IMR-90 (cell line): ENCODE results near the gene ANKFY1. TPM values are rescaled to one million over a fixed set of nuclear protein-coding genes. Genes with fewer than 3 reads are reported as not detected.

Experiments used
- ATAC-seq: fragments of 200-7000 bp; cut with Tn5 transposase; 2 replicates; pipeline ENCODE4 v1.9.1; 2020; ENCODE audit warnings: low read depth, mild to moderate bottlenecking, moderate library complexity
- BruUV-seq: library from RNA; stranded (reverse); fragments of 400-500 nt; replicated peaks from 2 replicates; lab custom pipeline; 2021; lab: Mats Ljungman, UMichigan
- CTCF ChIA-PET: fragments of 300-600 bp; formaldehyde crosslinking; extraction: SDS; loops from one replicate; lab custom pipeline; 2021; ENCODE audit warnings: antibody characterized with exemption; lab: Yijun Ruan, JAX
- POLR2A ChIA-PET: fragments of 300-600 bp; sonication (Branson Sonifier 250); formaldehyde crosslinking; loops from one replicate; lab custom pipeline; 2022; ENCODE audit warnings: antibody characterized with exemption; ENCODE audit not compliant: unreplicated experiment; lab: Charles Lee
- DNase-seq: peaks from one replicate; pipeline ENCODE4 v3.0.0; 2013
- H2AFZ ChIP-seq: replicated peaks from 2 replicates; pipeline ENCODE3; 2013; ENCODE audit warnings: low read length, mild to moderate bottlenecking; ENCODE audit not compliant: poor library complexity
- H2AK5ac ChIP-seq: 2 replicates; pipeline ENCODE4 v1.6.1; 2013; ENCODE audit warnings: low read depth, low read length, inconsistent platforms
- H2AK9ac ChIP-seq: replicated peaks from 2 replicates; pipeline ENCODE3; 2013; ENCODE audit warnings: mild to moderate bottlenecking, low read depth, low read length, moderate library complexity; ENCODE audit not compliant: poor library complexity
- H2BK120ac ChIP-seq: 2 replicates; pipeline ENCODE4 v1.6.1; 2013; ENCODE audit warnings: low read depth, low read length, inconsistent platforms
- H2BK15ac ChIP-seq: 3 replicates; pipeline ENCODE4 v1.6.1; 2013; ENCODE audit warnings: low read depth, low read length, inconsistent platforms
- H2BK20ac ChIP-seq: 2 replicates; pipeline ENCODE4 v1.6.1; 2013; ENCODE audit warnings: low read depth, mild to moderate bottlenecking, inconsistent platforms, low read length, moderate library complexity
- H2BK5ac ChIP-seq: 2 replicates; pipeline ENCODE4 v1.6.1; 2013; ENCODE audit warnings: mild to moderate bottlenecking, low read depth, low read length, inconsistent platforms; ENCODE audit not compliant: poor library complexity, severe bottlenecking
- H3K14ac ChIP-seq: replicated peaks from 2 replicates; pipeline ENCODE4 v1.6.1; 2013; ENCODE audit warnings: low read depth, low read length, inconsistent platforms
- H3K18ac ChIP-seq: 2 replicates; pipeline ENCODE4 v1.6.1; 2013; ENCODE audit warnings: low read depth, low read length, control low read depth
- H3K23ac ChIP-seq: 2 replicates; pipeline ENCODE4 v1.6.1; 2013; ENCODE audit warnings: low read depth, low read length, inconsistent platforms
- H3K27ac ChIP-seq: 2 replicates; pipeline ENCODE4 v1.5.1; 2013; ENCODE audit warnings: mild to moderate bottlenecking, control low read depth, low read length; ENCODE audit not compliant: insufficient read depth
- H3K27me3 ChIP-seq: 2 replicates; pipeline ENCODE4 v1.6.1; 2013; ENCODE audit warnings: low read length; ENCODE audit not compliant: control insufficient read depth, insufficient read depth
- H3K36me3 ChIP-seq: 2 replicates; pipeline ENCODE4 v1.6.1; 2013; ENCODE audit warnings: low read length, mixed read lengths; ENCODE audit not compliant: control insufficient read depth, insufficient read depth
- H3K4ac ChIP-seq: 2 replicates; pipeline ENCODE4 v1.6.1; 2013; ENCODE audit warnings: low read depth, low read length, inconsistent platforms
- H3K4me1 ChIP-seq: 2 replicates; pipeline ENCODE4 v1.6.1; 2013; ENCODE audit warnings: low read length, mixed read lengths; ENCODE audit not compliant: control insufficient read depth, insufficient read depth
- H3K4me2 ChIP-seq: 2 replicates; pipeline ENCODE4 v1.6.1; 2013; ENCODE audit warnings: low read depth, mild to moderate bottlenecking, control low read depth, low read length, moderate library complexity
- H3K4me3 ChIP-seq: 2 replicates; pipeline ENCODE4 v1.5.1; 2013; ENCODE audit warnings: low read depth, mild to moderate bottlenecking, control low read depth, low read length, moderate library complexity; ENCODE audit not compliant: insufficient read depth
- H3K56ac ChIP-seq: 2 replicates; pipeline ENCODE4 v1.6.1; 2013; ENCODE audit warnings: low read length, inconsistent platforms; ENCODE audit not compliant: insufficient read depth; ENCODE audit errors: extremely low read depth
- H3K79me1 ChIP-seq, 2 experiments: 2 replicates each; pipeline ENCODE4 v1.6.1; 2013; ENCODE audit warnings: low read length in 2 of 2, inconsistent platforms in 1 of 2, low read depth in 1 of 2
- H3K9ac ChIP-seq: 2 replicates; pipeline ENCODE4 v1.6.1; 2013; ENCODE audit warnings: low read depth, low read length, control low read depth
- H3K9me1 ChIP-seq: 2 replicates; pipeline ENCODE4 v1.6.1; 2013; ENCODE audit warnings: low read length, inconsistent platforms; ENCODE audit not compliant: insufficient read depth
- H3K9me3 ChIP-seq: 2 replicates; pipeline ENCODE4 v1.6.1; 2013; ENCODE audit warnings: low read length; ENCODE audit not compliant: control insufficient read depth, insufficient read depth
- H4K20me1 ChIP-seq: 2 replicates; pipeline ENCODE4 v1.6.1; 2013; ENCODE audit warnings: low read length, inconsistent platforms; ENCODE audit not compliant: insufficient read depth
- H4K5ac ChIP-seq: 2 replicates; pipeline ENCODE4 v1.6.1; 2013; ENCODE audit warnings: mild to moderate bottlenecking, low read depth, low read length, control low read depth
- H4K8ac ChIP-seq, 2 experiments: 2 replicates each; pipeline ENCODE4 v1.6.1; 2013; ENCODE audit warnings: low read depth in 2 of 2, low read length in 2 of 2, control low read depth in 1 of 2, inconsistent platforms in 1 of 2
- H4K91ac ChIP-seq: 2 replicates; pipeline ENCODE4 v1.6.1; 2013; ENCODE audit warnings: low read depth, low read length, inconsistent platforms; ENCODE audit not compliant: insufficient read depth
- CTCF ChIP-seq: conservative IDR thresholded peaks from 2 replicates; pipeline ENCODE4 v1.5.1; 2012; ENCODE audit warnings: mild to moderate bottlenecking, low read depth, low read length, improper control_type of control experiment
- MAFK ChIP-seq: IDR thresholded peaks from 2 replicates; pipeline ENCODE4 v1.6.1; 2012; ENCODE audit warnings: low read depth, low read length, improper control_type of control experiment
- RFX5 ChIP-seq: IDR thresholded peaks from 2 replicates; pipeline ENCODE4 v1.8.0; 2012; ENCODE audit warnings: low read depth, mild to moderate bottlenecking, low read length, moderate library complexity
- WGBS, 2 experiments: methylation state at CpG; one replicate each; pipeline versions ENCODE4 v1.1.5 to v1.1.7; 2013; ENCODE audit warnings: missing lambda C conversion rate in 2 of 2; ENCODE audit not compliant: insufficient read length in 1 of 2; ENCODE audit errors: extremely low coverage in 2 of 2; 5-methylcytosine and 5-hydroxymethylcytosine counted together
- dilution Hi-C: fragments of 300-500 bp; cut with HindIII; formaldehyde crosslinking; loops from one replicate; pipeline ENCODE4 v1.14.3; 2018; ENCODE audit warnings: low sequenced_read_pairs; ENCODE audit not compliant: unreplicated experiment
- in situ Hi-C: fragments of 300-500 bp; cut with MboI; formaldehyde crosslinking; loops from 3 replicates; pipeline ENCODE4 v1.14.3; 2019; ENCODE audit warnings: low sequenced_read_pairs, inconsistent platforms, mixed read lengths
- intact Hi-C: fragments of 100-400 bp; cut with micrococcal nuclease; formaldehyde crosslinking; loops from 2 replicates; pipeline ENCODE4 v1.10.0; 2022
- polyA plus RNA-seq, 3 experiments: library from polyadenylated mRNA; depleted of rRNA; stranded (reverse); fragments of >200 nt; gene quantifications; 2 replicates each; pipeline ENCODE4 v1.2.3, GENCODE V29; 2012; ENCODE audit warnings: low replicate concordance in 1 of 3
- total RNA-seq: library from RNA; depleted of rRNA; stranded (reverse); fragments of >200 nt; gene quantifications from 2 replicates; pipeline ENCODE4 v1.2.3, GENCODE V29; 2012

ANKFY1 gene
- total and polyA plus RNA-seq, 2 of the 4 experiments (the other 2 are of a cell fraction) = 32.3 to 48.9 TPM

DNA sequence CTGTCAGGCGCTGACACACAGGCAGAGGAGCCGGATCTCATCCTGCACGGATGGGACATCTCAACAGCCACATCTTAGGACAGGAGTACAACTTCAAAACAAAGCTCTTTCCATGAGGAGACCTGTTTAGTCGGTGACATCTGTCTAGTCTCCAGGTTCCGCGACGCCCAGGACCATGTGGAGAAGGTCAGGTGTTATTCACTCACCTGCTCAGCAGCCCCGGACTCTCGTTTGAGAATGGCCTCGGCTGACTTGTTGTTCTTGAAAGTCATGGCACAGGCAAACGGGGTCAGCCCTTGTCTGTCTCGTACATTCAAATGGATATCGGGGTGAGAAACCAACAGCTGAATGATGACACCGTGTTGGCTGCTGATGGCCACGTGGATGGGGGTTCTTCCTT is 85.1 kb downstream of the ANKFY1 start:
- no peak overlapping the region for H2BK5ac ChIP-seq
- no peak overlapping the region for H3K9ac ChIP-seq
- no peak overlapping the region for H4K5ac ChIP-seq
- peaks cover 71% of the 10 kb centered on the region for H3K36me3 ChIP-seq
- ATAC-seq (no peak), DNase-seq (no peak)
- H3K56ac ChIP-seq = no peak overlapping the region
- no peak overlapping the region for H2AK9ac ChIP-seq
- H3K23ac ChIP-seq = no peak overlapping the region
- H3K27me3 ChIP-seq = no peaks in the 10 kb centered on the region
- BruUV-seq = no TSS peak
- no peak overlapping the region for H2AK5ac ChIP-seq
- no peak overlapping the region for H3K18ac ChIP-seq
- CTCF ChIA-PET = no interaction called here
- H2AFZ ChIP-seq = no peak overlapping the region
- no peaks in the 10 kb centered on the region for H3K4me1 ChIP-seq
- no peaks in the 10 kb centered on the region for H4K20me1 ChIP-seq
- H2BK20ac ChIP-seq = no peak overlapping the region
- H3K27ac ChIP-seq = no peak overlapping the region
- POLR2A ChIA-PET = no interaction called here
- H2BK120ac ChIP-seq = no peak overlapping the region
- H3K14ac ChIP-seq = no peak overlapping the region
- H3K79me1 ChIP-seq = peaks cover 22 to 23% of the 10 kb centered on the region in 2 experiments; a peak in 2 of 4 replicates
- intact Hi-C loops = no loop called here
- H3K4ac ChIP-seq = no peak overlapping the region
- H3K4me2 ChIP-seq = no peak overlapping the region
- dilution Hi-C loops = no loop called here
- no peak overlapping the region for H4K91ac ChIP-seq
- H4K8ac ChIP-seq = no peak overlapping the region
- 100% methylated on average over 8 of the region's 15 CpGs; no CpG with 5 or more reads in 1 of the 2 experiments for WGBS, 2 experiments
- in situ Hi-C loops = no loop called here
- TF ChIP-seq RFX5 = no peak
- TF ChIP-seq MAFK = no peak
- TF ChIP-seq CTCF = no peak
- H3K9me1 ChIP-seq = peaks cover 8% of the 10 kb centered on the region; the same call in 1 of the 2 replicates
- H3K4me3 ChIP-seq = no peak overlapping the region
- H2BK15ac ChIP-seq = no peak overlapping the region
- no peaks in the 10 kb centered on the region for H3K9me3 ChIP-seq
